T1000 (cell line): ENCODE data around the gene BTN3A1.

Source experiments
- DNase-seq: peaks from one replicate; lab custom pipeline; 2025; ENCODE audit warnings: mixed read lengths; lab: John Stamatoyannopoulos, UW

BTN3A1 gene

DNA sequence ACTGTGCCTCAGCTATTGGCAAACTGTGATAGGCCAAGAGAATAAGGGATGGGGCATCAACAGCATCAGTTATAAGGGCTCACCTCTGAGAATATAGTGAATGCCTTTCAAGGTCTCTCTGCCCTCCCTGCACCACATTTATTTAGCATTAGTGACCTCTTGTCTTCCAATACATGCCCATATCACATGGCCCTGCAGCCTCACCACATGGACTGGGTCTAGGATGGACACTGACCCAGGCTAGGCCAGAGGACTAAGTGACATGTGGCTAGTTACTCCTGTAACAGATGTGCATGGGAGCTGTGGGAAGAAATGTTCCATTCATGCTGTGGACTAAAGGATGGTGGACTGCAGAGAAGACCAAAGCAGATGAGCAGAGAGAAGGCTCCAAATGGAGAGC, 22.3 kb upstream of the BTN3A1 start:
- no peak for DNase-seq

DNA sequence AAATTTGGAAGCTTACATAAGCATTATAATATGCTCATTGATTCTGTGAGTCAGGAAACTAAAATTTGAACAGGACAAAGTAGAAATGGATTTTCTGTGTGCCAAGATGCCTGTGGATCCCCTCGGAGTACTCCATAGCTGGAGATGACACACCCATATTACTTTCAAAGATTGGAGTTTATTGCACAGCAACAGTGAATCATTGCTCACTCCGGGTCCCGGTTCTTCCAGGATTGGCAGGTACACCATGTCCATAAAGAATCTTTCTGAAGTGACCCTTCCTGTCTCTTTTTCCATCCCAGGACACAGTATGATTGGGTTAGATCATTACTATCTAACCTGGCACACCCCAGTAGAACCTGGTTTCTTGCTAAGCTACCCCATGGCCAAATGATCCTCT, 21.8 kb upstream of the BTN3A1 start:
- no peak for DNase-seq

DNA sequence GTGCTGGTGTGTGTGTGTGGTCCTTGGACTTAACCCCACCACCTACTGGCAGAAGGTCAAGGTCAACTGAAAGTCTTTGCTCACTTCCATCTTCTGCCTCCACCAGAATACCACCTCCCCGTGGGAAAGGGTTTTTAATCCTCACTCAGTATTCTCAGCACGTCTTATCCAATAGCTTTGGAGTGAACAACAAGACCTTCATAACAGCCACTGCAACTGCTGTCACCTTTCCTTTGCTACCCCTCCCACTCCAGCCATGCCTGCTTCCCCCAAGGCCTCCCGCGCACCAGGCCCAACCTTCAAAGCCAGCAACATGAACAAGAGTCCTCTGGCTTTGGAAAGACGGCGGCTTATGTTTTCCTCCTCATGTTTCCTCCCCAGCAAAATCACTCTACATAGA, 20.0 kb upstream of the BTN3A1 start:
- no peak for DNase-seq

DNA sequence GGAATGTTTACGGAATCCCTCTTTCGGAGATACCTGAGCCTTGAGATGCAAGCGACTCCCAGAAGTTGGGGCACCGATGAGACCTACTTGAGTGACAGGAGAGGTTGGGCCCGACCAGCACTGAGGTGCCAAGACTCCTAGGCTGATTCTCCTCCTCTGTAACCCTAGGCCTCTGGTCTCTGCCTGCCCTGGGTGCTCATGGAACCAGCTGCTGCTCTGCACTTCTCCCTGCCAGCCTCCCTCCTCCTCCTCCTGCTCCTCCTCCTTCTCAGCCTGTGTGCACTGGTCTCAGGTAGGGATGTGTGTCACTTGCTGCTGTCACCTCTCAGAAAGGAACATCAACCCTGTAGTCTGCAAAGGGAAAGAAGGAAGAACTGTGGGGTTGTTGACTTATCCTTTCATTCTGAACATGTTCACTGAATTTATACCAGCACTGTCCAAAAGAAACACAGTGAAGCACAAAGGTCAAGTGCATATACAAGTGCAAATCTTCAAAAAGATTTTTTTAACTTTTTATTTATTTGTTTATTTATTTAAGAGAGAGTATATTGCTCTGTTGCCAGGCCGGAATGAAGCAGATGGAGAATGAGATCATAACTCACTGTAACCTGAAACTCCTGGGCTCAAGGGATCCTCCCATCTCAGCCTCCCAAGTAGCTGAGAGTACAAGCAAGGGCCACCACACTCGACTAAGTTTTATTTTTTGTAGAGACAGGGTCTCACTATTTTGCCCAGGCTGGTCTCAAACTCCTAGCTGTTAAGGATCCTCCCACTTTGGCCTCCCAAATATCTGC, 18.3 kb upstream of the BTN3A1 start:
- no peak for DNase-seq

DNA sequence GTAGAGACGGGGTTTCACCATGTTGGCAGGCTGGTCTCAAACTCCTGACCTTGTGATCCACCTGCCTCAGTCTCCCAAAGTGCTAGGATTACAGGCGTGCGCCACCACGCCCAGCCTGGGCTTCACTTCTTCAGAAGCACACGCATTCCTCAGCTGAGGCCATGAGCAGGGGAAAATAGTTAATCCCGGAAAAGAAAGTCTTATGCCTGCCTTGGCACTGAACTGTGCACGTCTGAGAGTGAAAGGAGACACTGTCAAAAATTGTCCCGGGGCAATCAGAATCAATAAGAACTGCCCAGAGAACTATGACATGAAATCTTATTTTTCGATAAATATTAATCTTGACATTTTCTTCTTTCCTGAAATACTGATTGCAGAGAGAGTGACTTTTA, 16.3 kb upstream of the BTN3A1 start:
- DNase-seq: no peak

DNA sequence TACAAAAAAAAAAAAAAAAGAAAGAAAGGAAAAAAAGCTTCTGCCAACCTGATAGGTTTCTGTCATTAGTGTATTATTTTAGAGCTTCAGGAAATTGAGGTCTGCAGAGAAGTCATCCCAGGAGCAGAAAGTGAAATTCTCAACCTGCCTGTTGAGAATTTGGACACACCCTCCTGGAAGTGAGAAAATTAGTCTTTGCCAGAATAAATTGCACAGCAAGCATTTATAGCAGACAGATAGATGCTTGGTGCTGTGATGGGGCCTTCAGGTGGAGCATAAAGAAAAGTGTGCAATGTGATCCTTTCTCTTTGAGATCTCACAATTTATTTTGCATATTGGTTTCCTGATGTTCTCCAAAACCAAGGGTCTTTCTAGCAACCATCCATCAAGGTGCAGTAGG, 14.5 kb upstream of the BTN3A1 start:
- no peak for DNase-seq

DNA sequence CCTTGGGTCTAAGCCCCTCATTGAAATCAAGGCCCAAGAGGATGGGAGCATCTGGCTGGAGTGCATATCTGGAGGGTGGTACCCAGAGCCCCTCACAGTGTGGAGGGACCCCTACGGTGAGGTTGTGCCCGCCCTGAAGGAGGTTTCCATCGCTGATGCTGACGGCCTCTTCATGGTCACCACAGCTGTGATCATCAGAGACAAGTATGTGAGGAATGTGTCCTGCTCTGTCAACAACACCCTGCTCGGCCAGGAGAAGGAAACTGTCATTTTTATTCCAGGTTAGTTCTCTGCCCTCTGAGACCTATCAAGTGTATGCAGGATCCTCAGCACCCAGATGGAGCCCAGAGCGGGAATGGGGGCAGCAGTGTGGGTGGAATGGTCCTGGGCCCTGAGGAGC, 14.1 kb upstream of the BTN3A1 start:
- no peak for DNase-seq

DNA sequence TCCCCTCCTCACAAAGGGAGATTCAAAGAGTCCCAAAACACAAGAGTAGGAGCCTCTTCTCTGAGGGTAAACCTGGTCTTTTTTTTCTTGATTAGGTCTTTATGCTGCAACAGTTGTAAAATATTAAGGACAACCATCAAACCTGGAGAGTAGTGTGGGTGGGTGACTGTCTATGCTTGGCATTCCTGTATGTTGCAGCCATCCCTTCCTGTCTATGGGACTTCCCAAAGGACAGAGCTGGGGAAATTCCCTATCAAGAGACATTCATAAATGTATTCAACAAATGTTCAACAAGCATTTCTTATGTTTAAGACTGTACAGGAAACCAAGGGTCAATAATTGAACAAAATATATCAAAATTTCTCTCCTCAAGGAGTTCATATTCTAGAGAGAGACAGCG, 13.6 kb upstream of the BTN3A1 start:
- DNase-seq: no peak

DNA sequence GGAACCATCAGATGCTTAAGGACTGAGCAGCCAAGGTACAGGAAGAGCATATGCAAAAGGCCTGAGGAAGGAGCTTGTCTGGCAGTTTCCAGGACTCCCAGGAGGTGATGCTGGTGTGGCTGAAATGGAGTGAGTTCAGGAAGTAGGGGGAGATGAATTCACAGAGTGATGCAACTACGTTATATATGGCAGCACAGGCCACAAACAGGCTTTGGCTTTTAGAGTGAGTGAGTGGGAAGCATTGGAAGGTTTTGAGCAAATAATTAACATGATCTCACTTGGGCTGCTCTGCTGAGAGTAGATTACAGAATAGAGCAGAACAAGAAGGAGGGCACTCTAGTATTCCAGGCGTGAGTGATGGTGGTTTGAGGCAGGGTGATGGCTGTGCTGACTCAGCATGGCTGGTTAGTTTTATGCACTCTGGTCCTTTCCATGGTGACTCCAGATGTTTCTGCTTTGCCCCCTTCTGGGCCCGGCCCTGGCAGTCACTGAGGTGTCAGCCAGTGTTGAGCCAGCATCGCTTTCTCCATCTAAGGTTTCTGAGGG, 12.7 kb upstream of the BTN3A1 start:
- DNase-seq: no peak

DNA sequence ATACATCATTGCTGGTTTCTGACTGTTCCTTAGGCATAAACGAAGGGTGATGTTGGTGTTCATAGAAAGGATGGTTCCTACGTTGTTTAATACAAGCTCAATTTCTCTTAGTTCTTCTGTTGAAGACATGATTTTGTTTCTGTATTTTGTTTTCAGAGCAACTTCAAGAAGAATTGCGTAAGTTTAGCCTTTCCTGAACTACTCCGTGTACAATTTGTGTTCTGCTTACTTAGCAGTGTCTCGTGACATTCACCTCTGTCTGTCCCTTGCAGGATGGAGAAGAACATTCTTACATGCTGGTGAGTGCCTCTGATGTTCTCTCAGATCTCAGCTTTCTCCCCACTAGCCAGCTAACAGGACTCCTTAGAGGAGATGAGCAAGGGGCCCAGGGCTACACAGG, 11.5 kb upstream of the BTN3A1 start:
- DNase-seq: no peak

DNA sequence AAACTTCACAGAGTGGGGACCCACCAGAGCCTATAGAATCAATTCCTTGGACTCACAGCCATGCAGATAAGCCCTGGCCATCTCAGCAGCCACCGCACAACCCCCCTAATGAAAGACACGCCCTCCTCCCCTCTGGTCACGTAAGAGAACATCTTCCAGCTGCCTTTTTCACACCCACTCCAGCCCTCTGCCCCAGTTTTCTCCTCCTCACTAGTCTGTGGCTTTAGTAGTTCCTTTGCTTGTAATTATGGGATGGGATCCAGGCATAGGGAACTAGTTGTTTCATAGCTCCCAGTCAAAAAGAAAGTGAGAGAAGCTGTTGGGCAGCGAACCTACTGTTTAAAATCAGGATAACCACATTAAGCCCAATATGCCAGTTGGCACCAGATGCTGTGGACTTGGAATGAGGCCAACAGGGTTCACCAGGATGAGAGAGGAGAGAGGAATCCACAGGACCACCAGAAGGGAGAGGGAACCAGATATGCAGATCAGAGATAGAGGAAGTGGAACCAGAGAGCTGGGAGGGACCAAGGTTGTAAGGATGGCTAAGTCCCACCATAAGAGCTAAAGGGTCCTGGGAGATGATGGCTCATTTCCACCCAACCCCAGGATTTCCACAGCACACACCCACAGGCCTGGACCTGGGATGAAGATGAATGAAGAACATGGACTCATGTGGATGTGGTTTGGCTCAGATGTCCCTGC, 9.0 kb upstream of the BTN3A1 start:
- no peak for DNase-seq

DNA sequence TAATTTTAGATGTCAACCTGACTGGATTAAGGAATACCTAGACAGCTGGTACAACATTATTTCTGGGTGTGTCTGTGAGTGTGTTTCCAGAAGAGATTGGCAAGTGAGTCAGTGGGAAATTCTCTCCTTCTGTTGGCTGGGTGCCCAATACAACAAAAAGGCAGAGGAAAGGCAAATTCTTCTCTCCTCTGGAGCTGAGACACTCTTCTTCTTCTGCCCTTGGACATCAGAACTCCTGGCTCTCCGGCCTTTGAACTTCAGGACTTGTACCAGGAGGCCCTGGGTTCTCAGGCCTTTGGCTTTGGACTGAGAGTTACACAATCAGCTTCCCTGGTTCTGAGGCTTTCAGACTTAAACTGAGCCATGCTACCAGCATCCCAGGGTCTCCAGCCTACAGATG, 7.8 kb upstream of the BTN3A1 start:
- peak; percentile 44 for DNase-seq

DNA sequence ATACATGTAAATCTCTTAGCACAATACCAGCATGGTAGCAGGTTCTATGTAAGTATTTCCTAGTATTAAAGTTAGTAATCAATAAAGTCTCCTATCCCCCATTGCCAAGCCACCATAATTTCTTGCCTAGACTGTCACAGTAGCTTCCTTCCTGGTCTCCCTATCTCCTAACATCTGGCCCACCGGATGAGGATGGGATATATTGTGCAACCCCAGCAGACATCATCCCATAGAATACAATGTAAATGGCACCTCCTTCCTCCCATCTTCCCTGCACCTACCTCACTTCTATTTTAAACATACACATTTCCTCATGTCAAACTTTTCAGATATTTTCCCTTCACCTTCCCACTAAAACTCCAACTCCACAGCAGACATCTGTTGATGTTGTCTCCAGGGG, 3.5 kb upstream of the BTN3A1 start:
- no peak for DNase-seq

DNA sequence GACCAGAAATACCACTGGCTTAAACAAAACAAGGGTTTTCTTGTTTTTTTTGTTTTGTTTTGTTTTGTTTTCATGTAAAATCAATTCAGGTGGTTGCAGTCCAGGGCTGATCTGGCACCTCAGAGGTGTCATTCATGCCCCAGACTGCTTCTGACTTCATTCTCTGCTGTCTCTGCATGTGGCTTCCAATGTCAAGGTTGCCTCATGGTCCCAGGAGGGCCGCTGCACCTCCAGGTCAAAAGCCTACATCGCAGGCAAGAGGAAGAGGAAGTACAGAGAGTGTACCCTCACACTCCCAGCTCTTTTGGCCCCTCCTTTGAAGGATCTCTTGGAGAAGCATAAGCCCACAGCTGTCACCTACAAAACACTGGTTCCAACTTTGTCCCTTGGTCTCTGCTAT, 1.4 kb upstream of the BTN3A1 start:
- DNase-seq: no peak

DNA sequence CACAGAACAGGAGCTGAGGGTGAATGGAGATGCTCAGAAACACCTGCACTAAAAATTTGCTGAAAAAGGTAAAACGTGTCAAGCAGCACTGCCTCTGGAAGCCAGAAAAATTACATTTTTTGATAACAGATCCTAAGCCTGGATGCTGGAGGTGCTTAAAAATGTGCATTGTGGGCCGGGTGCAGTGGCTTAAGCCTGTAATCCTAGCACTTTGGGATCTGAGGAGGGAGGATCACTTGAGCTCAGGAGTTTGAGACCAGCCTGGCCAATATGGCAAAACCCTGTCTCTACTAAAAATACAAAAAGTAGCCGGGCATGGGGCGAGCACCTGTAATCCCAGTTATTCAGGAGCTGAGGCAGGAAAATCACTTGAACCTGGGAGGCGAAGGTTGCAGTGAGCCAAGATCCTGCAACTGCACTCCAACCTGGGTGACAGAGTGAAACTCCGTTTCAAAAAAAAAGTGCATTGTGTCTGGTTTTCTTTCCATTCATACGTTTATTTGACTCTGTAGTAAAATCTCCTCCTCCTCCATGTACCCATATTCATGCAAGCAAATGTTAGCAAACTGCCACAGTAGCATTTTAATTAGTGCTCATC, 587 bp upstream of the BTN3A1 start:
- no peak for DNase-seq

DNA sequence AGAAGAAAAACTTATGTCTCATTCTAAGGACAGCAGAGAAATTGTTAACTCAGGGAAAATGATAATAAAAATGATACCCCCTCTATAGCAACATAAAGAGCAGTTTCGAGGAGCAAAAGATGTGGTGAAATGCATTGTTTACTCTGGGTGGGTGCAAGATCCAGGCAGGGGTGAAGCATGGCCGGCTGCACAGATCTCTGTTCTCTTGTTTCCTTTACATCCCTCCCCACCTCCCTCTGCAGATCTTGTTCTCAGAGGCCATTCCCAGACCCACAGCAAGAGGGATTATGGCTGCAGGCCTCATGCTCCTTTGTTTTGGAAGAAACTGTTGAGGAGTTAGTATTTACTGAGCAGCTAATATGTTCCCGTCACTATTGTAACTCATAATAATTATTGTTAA, 1.8 kb downstream of the BTN3A1 start:
- no peak for DNase-seq

DNA sequence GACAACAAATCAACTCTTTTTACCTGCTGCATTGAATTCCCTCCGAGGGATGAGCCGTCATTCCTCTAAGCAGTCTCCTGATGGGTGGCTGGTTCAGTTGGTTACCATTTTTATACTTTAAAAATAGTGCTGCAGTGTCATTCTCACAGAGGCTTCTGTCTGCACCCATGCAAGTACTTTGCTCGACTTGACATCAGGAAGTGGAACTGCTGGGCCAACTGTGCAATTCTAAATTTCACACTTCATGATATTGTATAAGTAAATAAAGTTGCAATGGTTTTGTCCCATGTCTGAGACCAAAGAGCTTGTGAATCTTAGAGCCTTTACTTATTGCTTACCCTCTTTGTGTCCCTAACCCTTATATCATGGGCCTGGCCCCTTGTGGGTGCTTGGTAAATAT, 2.5 kb downstream of the BTN3A1 start:
- no peak for DNase-seq

DNA sequence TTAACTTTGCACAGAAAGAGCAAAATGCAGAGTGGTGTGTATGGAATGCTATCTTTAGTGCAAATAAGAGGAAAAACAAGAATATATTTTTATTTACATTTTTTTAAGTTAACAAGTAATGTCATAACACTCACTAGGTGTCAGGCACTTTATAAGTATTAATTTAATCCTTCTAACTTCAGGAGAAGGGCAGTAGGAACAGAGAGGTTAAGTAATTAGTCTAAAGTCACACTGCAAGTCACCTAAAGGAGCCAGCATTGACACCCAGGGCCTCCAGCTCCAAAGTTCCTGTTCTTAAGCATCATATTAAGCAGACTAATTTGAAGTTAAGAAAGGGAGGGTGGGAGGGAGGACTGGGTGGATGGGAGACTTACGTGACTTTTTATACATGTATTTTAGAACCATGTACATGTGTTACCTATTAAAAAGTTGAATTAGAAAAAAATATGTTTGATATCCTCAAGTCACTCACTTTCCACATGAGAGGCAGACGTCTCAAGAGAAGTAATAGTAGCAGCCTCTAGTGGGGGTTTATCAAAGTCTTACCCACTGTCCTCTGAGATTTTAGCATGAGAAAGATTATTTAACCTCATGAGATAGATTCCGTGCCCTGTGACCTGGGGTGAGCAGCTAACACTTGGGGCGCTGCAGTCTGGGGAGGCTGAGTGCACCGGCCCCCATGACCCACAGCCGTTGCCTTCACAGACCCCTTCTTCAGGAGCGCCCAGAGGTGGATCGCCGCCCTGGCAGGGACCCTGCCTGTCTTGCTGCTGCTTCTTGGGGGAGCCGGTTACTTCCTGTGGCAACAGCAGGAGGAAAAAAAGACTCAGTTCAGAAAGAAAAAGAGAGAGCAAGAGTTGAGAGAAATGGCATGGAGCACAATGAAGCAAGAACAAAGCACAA, 7.0 kb downstream of the BTN3A1 start:
- no peak for DNase-seq

DNA sequence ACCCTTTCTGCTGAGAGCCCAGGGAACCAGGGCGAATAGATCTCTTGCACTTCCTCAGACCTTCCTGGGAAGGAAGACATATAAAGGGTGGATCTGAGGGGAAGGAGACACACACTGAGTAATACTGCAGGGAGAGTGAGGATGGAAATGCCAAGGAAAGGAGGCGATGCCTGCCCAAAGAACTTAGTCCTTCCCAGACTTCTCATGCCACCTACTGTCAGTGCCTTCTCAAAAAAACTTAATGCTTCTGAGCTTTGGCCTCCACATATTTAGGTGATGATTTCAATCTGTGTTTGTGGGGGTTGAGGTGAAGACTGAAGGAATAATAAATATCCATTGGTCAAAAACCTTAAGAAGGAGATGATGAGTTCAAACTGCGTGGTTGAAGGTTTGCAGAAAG, 9.7 kb downstream of the BTN3A1 start:
- no peak for DNase-seq

DNA sequence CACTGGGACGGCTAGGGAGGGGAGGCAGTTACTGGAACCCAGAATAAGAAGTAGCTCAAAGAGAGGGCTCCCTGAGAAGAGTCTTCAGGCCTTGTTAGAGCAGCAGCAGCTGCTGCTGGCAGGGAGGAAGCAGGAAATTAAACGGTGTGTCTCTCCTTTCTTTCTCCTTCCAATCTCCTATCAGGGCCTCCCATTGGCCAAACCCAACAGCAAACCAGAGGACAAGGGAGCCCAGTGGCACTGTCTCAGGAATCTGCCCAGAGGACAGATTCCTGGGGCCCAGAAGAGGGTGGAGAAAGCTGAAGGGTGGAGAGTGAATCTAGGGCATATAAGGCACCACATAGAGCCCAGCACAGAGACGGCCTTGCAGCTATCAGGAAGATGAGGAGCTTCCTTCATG, 10.2 kb downstream of the BTN3A1 start:
- no peak for DNase-seq

DNA sequence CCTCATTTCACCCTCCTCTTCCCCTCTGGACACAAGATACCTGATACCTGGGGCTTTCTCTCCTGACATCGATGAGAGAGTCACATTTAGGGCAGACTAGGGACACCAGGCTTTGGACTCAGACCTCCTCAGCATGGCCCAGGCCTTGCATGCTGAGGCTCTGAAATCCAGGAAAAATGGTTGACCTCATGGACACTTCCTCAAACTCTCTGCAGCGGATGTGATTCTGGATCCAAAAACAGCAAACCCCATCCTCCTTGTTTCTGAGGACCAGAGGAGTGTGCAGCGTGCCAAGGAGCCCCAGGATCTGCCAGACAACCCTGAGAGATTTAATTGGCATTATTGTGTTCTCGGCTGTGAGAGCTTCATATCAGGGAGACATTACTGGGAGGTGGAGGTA, 10.9 kb downstream of the BTN3A1 start:
- no peak for DNase-seq

DNA sequence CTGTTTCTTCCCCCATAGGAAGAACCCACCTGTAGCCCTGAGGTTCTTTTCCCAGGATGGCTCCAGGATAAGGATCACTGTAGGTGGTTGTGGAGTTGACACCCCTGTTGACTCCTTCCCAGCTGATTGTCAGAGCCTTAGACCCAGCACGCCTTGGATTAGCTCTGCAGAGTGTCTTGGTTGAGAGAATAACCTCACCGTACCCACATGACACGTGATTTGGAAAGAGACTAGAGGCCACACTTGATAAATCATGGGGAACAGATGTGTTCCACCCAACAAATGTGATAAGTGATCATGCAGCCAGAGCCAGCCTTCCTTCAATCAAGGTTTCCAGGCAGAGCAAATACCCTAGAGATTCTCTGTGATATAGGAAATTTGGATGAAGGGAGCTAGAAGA, 12.2 kb downstream of the BTN3A1 start:
- no peak for DNase-seq
